Lower lobe of right lung (tissue), 2 donors: ENCODE measurements around the gene OSBPL3. TPM values are rescaled to one million over a fixed set of nuclear protein-coding genes. Genes with fewer than 3 reads are reported as not detected.

Experiments
- ATAC-seq, 2 donors: fragments of 200-7000 bp; cut with Tn5 transposase; one replicate each; pipeline ENCODE4 v1.9.1; 2020 to 2022; ENCODE audit warnings: mild to moderate bottlenecking in 2 of 2, moderate library complexity in 2 of 2
- DNase-seq: peaks from one replicate; pipeline ENCODE4 v3.0.0-alpha.2; 2020
- H3K27ac ChIP-seq: fragments of 200-600 bp; one replicate; pipeline ENCODE4 v1.8.0; 2022
- H3K27me3 ChIP-seq: fragments of 200-600 bp; one replicate; pipeline ENCODE4 v1.8.0; 2022; ENCODE audit warnings: low read depth
- H3K36me3 ChIP-seq: fragments of 200-600 bp; one replicate; pipeline ENCODE4 v1.8.0; 2022; ENCODE audit warnings: mild to moderate bottlenecking
- H3K4me1 ChIP-seq: fragments of 200-600 bp; one replicate; pipeline ENCODE4 v1.8.0; 2022
- H3K4me3 ChIP-seq: fragments of 200-600 bp; one replicate; pipeline ENCODE4 v1.8.0; 2022; ENCODE audit warnings: mild to moderate bottlenecking
- H3K9me3 ChIP-seq: fragments of 200-600 bp; one replicate; pipeline ENCODE4 v1.8.0; 2022
- intact Hi-C: fragments of 100-400 bp; cut with DNase I; formaldehyde crosslinking; loops from one replicate; pipeline ENCODE4 v1.11.0; 2022
- total RNA-seq: library from RNA; stranded (reverse); fragmentation: NEBNext Ultra II Directional; extraction: Animal tissue kit (Norgen Biotek cat#: 25700); gene quantifications from one replicate; pipeline ENCODE4 v1.2.1, GENCODE V29; 2021
- TF ChIP-seq, protein P1 (sequence below): fragments of 200-600 bp; IDR thresholded peaks from one replicate; pipeline ENCODE4 v1.8.0; 2022; ENCODE audit warnings: antibody characterized with exemption, mild to moderate bottlenecking
- donor health status: DM: no; HTN: yes; CAD: no; lungs with severe emphysema.

The OSBPL3 gene
- total RNA-seq, 1 donor from 2014 or later, result 24.9 TPM

DNA sequence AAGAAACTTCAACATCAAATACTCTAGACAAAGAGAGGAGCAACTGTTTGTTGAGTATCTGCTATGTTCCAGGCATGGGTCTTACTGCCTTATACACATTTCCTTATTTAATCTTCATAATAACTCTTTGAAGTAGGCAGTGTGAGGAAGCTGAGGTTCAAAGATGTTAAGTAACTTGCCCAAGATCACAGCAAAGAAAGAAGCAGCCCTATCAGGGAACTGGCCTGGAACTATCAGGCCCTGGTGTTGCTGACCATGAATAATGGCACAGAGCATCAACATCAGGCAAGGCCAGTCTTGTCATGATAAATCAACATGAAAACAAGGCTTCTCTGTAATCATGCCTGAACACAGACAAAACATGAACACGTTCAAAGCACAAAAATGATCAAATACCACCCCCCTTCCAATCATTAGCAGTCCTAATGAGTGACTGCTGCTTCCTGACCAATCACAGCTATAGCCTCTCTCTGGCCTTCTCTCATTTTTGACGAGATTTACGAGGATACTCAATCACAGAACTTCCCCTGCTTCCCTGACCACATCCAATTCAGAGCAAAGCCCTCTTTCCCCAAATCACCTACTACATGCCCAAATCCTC lies 225.0 kb downstream of the OSBPL3 start:
- Histone ChIP-seq H3K27me3 (no peaks in the 10 kb centered on the region), H3K4me3 (no peak overlapping the region), H3K36me3 (no peaks in the 10 kb centered on the region), H3K27ac (no peak overlapping the region), H3K9me3 (no peaks in the 10 kb centered on the region), H3K4me1 (peaks cover 9% of the 10 kb centered on the region)
- DNase-seq, result no peak
- ATAC-seq, result no peak
- TF ChIP-seq, protein P1, sequence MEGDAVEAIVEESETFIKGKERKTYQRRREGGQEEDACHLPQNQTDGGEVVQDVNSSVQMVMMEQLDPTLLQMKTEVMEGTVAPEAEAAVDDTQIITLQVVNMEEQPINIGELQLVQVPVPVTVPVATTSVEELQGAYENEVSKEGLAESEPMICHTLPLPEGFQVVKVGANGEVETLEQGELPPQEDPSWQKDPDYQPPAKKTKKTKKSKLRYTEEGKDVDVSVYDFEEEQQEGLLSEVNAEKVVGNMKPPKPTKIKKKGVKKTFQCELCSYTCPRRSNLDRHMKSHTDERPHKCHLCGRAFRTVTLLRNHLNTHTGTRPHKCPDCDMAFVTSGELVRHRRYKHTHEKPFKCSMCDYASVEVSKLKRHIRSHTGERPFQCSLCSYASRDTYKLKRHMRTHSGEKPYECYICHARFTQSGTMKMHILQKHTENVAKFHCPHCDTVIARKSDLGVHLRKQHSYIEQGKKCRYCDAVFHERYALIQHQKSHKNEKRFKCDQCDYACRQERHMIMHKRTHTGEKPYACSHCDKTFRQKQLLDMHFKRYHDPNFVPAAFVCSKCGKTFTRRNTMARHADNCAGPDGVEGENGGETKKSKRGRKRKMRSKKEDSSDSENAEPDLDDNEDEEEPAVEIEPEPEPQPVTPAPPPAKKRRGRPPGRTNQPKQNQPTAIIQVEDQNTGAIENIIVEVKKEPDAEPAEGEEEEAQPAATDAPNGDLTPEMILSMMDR, result no peak
- intact Hi-C loops, result no loop called here

DNA sequence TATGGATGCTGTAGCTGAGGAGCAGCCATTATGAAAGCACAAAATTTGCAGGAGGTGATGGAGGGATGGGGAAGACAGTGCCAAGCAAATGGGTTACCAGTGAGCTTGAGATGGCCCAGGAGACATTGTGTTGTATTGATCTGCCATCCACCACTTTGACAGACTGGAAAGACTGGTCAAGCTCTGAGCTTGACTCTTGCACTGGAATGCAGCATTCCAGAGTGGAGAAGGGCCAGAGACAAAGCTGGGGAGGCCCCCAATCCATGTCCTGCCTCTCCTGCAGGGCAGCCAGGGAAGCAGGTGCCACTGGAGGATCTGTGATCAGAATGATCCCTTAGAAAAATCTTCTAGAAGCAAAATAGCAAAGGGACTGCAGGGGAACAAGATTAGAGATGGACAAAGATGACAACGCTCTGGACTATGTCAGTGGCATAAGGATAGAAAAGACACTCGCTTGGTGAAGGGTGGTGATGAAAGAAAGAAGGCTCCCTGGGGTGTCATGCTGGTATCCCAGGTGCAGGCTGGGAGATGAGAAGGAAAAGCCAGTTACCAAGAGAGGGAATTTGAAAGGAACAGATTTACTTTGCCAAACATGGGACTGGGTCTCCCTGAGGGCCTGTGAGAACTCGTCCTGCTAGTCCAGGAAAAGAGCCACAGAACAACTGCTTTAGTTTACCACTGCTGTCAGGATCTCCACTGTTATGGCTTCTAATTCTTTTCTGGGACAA lies 227.7 kb downstream of the OSBPL3 start:
- no peaks in the 10 kb centered on the region for H3K36me3 ChIP-seq
- no peaks in the 10 kb centered on the region for H3K9me3 ChIP-seq
- intact Hi-C loops, result no loop called here
- no peak overlapping the region for H3K27ac ChIP-seq
- no peak overlapping the region for H3K4me3 ChIP-seq
- ATAC-seq (no peak), DNase-seq (no peak)
- TF ChIP-seq, protein P1, result no peak
- H3K4me1 ChIP-seq, result no peaks in the 10 kb centered on the region
- no peaks in the 10 kb centered on the region for H3K27me3 ChIP-seq

DNA sequence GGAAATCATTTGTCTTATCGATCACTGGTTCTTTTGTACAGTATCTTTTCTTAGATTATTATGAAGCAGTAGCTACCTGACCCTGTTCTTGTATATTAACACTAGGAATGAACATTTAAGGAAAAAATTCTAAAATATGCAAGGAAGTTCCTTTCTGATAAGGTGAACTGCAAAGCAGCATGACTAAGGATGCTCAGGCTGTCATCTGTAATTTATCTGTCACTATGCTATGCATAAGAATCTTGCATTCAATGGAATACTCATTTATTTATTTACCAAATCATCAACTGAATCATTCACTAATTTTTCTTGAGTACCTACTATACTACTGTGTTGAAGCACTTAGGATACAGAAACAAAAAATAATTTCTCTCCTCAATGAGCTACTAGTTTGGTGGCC lies 228.5 kb downstream of the OSBPL3 start:
- DNase-seq, result no peak
- Histone ChIP-seq H3K9me3 (no peaks in the 10 kb centered on the region), H3K27ac (no peak overlapping the region), H3K36me3 (no peaks in the 10 kb centered on the region), H3K4me1 (no peaks in the 10 kb centered on the region), H3K27me3 (no peaks in the 10 kb centered on the region), H3K4me3 (no peak overlapping the region)
- intact Hi-C loops, result no loop called here
- TF ChIP-seq, protein P1, result no peak
- no peak for ATAC-seq

- Histone ChIP-seq H3K4me1 (no peaks in the 10 kb centered on the region), H3K27ac (no peak overlapping the region), H3K27me3 (no peaks in the 10 kb centered on the region), H3K4me3 (no peak overlapping the region), H3K36me3 (no peaks in the 10 kb centered on the region), H3K9me3 (no peaks in the 10 kb centered on the region)
- DNase-seq (no peak), ATAC-seq (no peak)
- TF ChIP-seq, protein P1, result no peak
- intact Hi-C loops, result no loop called here
Observed at GRCh38 chr7:24750441-24751055, 229.4 kb downstream of the OSBPL3 start.

- no peaks in the 10 kb centered on the region for H3K4me1 ChIP-seq
- no peaks in the 10 kb centered on the region for H3K9me3 ChIP-seq
- ATAC-seq (no peak), DNase-seq (no peak)
- H3K27ac ChIP-seq, result no peak overlapping the region
- intact Hi-C loops, result no loop called here
- no peak overlapping the region for H3K4me3 ChIP-seq
- no peaks in the 10 kb centered on the region for H3K27me3 ChIP-seq
- H3K36me3 ChIP-seq, result no peaks in the 10 kb centered on the region
- TF ChIP-seq, protein P1, result no peak
Observed at GRCh38 chr7:24748521-24748920, 231.5 kb downstream of the OSBPL3 start.

Other genes starting within 250 kb of the OSBPL3 start
- 8.2 TPM for gene GSDME, start 222.7 kb downstream of the OSBPL3 start, total RNA-seq
- gene CYCS, start 145.1 kb upstream of the OSBPL3 start, total RNA-seq, result 62.3 TPM
- gene NPVF, start 248.3 kb upstream of the OSBPL3 start, total RNA-seq, result not detected